Naive thymus-derived CD8-positive, alpha-beta T cell (primary cell): ENCODE results near the gene UNC5CL. TPM values are rescaled to one million over a fixed set of nuclear protein-coding genes. Genes with fewer than 3 reads are reported as not detected.

ENCODE experiments used
- polyA plus RNA-seq, 3 donors: library from polyadenylated mRNA; unstranded; fragments of 300-500 nt; fragmentation: Illumina TruSeq; gene quantifications; one replicate each; pipeline ENCODE4 v1.2.3, GENCODE V29; 2021
- total RNA-seq, 8 experiments: library from RNA in 2 of 8; stranded (reverse) in 2 of 8; gene quantifications; one replicate each; pipeline ENCODE4 v1.2.3 and lab custom pipeline; 2021 to 2026

UNC5CL gene
- total and polyA plus RNA-seq, 5 experiments from 2014 or later, result 0.07 to 7.3 (median 3.3) TPM; not detected in 1

Other genes with a start within 250 kb of the UNC5CL start
- gene TSPO2, start 3.2 kb upstream of the UNC5CL start, total RNA-seq, result not detected
- gene TSPO2, start 3.2 kb upstream of the UNC5CL start, polyA plus RNA-seq, result not detected
- not detected for gene APOBEC2, start 14.0 kb upstream of the UNC5CL start, total RNA-seq
- under 1 TPM in 2 of 3 donors, not detected in 1; 0.39 to 0.45 TPM for gene APOBEC2, start 14.0 kb upstream of the UNC5CL start, polyA plus RNA-seq
- gene OARD1, start 33.1 kb upstream of the UNC5CL start, total RNA-seq, result 10 to 100 TPM; 48.7 to 52.1 TPM
- gene OARD1, start 33.1 kb upstream of the UNC5CL start, polyA plus RNA-seq, result 10 to 100 TPM; 41.2 to 48.5 (median 48.1) TPM
- gene NFYA, start 33.8 kb upstream of the UNC5CL start, total RNA-seq, result 10 to 100 TPM; 58.9 to 60.0 TPM
- gene NFYA, start 33.8 kb upstream of the UNC5CL start, polyA plus RNA-seq, result 10 to 100 TPM; 17.0 to 27.9 (median 20.4) TPM
- not detected for gene TREML1, start 115.1 kb upstream of the UNC5CL start, total RNA-seq
- not detected for gene TREML1, start 115.1 kb upstream of the UNC5CL start, polyA plus RNA-seq
- gene TREM2, start 123.9 kb upstream of the UNC5CL start, total RNA-seq, result under 1 TPM in 1 of 2 experiments, not detected in 1; 0.49 TPM
- not detected for gene TREM2, start 123.9 kb upstream of the UNC5CL start, polyA plus RNA-seq
- 1 to 10 TPM; 1.7 to 1.9 TPM for gene TREML2, start 161.9 kb upstream of the UNC5CL start, total RNA-seq
- 1 to 10 TPM in 1 of 3 donors, under 1 TPM in 2; 0.65 to 1.5 (median 0.70) TPM for gene TREML2, start 161.9 kb upstream of the UNC5CL start, polyA plus RNA-seq
- not detected for gene TREML4, start 189.1 kb upstream of the UNC5CL start, total RNA-seq
- not detected for gene TREML4, start 189.1 kb upstream of the UNC5CL start, polyA plus RNA-seq
- not detected for gene TREM1, start 247.5 kb upstream of the UNC5CL start, total RNA-seq
- under 1 TPM in 1 of 3 donors, not detected in 2; 0.36 TPM for gene TREM1, start 247.5 kb upstream of the UNC5CL start, polyA plus RNA-seq